HG02852 (cell line): ENCODE data around the gene TIMM10.
A peak's percentile ranks its signal among the peaks of the same experiment; 100 is the strongest.
"Not testable (repeated sequence)": the region's sequence is repeated elsewhere in the genome, so short reads cannot be mapped to it uniquely, and the experiment has no call there.

Experiments used
- ATAC-seq: cut with Tn5 transposase; IDR thresholded peaks from one replicate; pipeline ENCODE4 v1.9.1; 2021; ENCODE audit warnings: mild to moderate bottlenecking, moderate library complexity; ENCODE audit not compliant: unreplicated experiment

The TIMM10 gene

DNA sequence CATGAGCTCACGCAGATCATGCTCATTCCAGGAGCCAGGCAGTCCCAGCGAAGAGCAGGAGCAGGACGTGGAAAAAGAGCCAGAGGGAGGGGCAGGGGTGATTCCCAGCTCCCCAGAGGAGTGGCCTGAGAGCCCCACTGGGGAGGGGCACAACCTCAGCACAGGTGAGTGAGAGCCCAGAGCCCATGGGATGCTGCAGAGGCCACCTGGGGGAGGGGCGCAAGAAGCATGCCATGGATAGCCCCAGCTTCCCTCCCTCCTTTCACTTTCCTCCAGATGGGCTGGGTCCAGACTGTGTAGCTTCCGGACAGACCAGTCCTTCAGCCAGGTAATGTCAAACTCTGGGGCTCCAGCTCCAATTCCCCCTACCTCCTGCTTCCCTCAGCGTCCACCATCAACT lies 13.0 kb upstream of the TIMM10 start:
- no peak for ATAC-seq

DNA sequence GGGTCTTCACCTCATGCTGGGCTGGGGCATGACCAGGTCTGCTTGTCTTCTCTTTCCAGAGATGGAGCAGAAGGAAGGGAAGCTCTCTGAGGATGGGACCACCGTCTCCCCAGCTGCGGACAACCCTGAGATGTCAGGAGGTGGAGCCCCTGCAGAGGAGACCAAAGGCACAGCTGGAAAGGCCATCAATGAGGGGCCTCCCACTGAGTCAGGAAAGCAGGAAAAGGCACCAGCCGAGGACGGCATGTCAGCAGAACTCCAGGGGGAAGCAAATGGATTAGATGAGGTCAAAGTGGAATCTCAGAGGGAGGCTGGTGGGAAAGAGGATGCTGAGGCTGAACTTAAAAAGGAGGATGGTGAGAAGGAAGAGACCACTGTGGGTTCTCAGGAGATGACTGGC lies 12.0 kb upstream of the TIMM10 start:
- no peak for ATAC-seq

- no peak for ATAC-seq
Observed at GRCh38 chr11:57541169-57541568, 10.6 kb upstream of the TIMM10 start.

GRCh38 chr11:57539342-57539741 lies 8.8 kb upstream of the TIMM10 start:
- no peak for ATAC-seq

DNA sequence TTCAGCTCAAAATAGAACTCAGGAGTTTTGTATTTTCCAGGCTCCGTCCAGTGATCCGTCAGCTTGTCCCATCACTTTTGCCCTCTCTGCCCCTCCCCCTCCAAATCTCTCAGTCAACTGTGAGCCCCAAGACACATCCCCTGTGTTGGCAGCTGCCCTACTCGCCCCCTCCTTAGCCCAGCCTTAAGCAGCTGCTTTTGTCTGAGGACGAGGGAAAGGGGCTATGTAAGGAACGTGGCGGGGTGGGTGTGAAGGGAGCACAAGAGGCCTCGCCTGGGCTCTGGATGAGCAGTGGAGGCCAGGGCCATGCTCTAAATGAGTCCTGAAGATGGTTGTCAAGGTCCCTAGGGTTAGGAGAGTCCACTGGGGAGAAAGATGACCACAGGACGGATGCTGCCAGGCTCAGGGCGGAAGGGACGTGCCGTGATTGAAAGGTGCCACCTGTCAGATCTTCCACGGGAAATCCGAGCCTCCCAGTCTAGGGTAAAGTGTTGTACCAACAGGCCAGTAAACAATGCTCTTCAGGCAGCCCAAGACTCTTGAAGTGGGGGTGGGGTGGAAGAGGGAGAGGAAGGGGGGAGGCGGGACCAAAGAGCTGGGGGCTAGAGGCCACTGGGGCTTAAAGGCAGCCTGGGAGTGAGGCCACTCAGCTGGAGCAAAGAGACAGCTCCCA lies 6.5 kb upstream of the TIMM10 start, which contains the start of gene SMTNL1:
Gene SMTNL1, plus strand, starts transcription at position 649 of the 673 bp plus-strand sequence. CDS start 5,048 bp downstream, outside the sequence.
- ATAC-seq, result no peak

DNA sequence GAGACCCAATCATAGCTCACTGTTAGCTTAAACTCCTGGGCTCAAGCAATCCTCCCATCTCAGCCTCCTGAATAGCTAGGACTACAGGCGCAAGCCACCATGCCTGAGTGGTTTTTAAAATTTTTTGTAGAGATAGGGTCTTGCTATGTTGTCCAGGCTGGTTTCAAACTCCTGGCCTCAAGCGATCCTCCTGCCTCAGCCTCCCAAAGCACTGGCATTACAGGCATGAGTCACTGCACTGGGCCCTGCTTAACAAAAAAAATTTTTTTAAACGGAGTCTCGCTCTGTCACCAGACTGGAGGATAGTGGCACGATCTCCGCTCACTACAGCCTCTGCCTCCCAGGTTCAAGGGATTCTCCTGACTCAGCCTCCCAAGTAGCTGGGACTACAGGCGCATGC lies 3.9 kb upstream of the TIMM10 start:
- not testable (repeated sequence) for ATAC-seq

GRCh38 chr11:57530215-57530595 lies 349 bp downstream of the TIMM10 start:
- ATAC-seq, result peak; percentile 10

DNA sequence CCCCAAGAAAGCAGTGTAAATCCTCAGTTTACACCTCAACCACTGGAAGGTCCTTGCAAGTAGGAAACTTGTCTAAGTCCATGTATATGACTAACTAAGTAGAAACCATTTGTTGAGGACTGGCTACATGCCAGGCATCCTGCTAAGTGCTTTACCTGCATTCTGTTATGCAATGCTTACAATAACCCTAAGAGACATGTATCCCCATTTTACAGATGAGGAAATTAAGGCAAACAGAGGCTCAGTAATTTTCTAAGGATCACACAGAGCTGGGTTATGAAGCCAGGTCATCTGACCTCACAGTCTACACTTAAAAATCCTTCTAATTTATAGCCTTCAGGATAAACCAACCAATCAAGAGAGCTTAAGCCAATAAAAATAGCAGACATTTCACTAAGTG lies 1.5 kb downstream of the TIMM10 start:
- no peak for ATAC-seq

GRCh38 chr11:57527056-57527631 lies 3.4 kb downstream of the TIMM10 start:
- ATAC-seq, result no peak

GRCh38 chr11:57523419-57523818 lies 7.1 kb downstream of the TIMM10 start:
- no peak for ATAC-seq

DNA sequence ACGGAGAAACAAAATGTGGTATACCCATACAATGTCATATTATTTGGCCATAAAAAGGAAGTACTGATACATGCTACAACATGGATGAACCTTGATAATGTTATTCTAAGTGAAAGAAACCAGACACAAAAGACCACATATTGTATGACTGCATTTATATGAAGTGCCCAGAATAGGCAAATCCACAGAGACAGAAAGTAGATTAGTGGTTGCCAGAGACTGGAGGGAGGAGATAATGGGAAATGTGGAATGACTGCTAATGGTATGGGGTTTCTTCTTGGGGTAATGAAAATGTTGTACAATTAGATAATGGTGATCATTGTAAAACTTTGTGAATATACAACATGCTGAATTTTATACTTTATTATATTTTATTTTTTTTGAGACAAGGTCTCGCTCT lies 9.4 kb downstream of the TIMM10 start:
- ATAC-seq, result no peak

- no peak for ATAC-seq
Observed at GRCh38 chr11:57516061-57516443, 14.5 kb downstream of the TIMM10 start.

- peak; percentile 56 for ATAC-seq
Observed at GRCh38 chr11:57515332-57516060, 15.1 kb downstream of the TIMM10 start, which contains the start of gene SLC43A1. Gene SLC43A1 (minus strand): TSS chr11:57515702. CDS start chr11:57514111, 1,591 bp downstream.

GRCh38 chr11:57514538-57515331 lies 15.8 kb downstream of the TIMM10 start:
- ATAC-seq, result peak; percentile 40

DNA sequence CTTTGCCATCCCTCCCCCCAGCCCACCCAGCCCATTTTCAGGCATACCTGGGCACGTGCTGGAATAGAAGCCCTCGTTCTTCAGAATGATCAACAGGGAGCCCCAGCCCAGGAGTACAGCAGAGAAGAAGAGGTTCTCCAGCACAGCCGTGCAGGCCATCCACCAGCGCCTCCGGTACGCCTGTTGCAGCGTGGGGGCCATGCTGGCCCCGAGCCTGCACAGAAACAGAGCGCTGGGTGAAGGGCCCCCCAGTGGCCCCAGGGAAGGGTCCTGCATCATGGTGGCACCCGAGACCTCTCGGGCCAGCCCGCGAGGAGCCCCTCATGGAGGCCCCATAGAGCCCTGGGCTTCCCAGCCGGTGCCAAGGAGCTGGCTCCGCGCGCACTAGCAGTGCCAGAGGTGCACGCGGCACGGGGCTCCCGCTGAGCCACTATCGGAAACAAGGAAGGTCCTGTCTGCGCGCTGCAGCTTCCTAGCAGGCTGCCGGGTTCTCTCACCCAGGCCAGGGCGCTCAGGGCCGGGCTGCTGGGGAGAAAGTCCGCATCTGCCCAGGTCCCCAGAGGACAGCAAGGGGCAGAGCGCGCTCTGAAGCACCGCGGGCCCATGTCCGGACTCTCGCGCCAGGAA lies 16.5 kb downstream of the TIMM10 start:
- ATAC-seq, result peak; percentile 38

- ATAC-seq, result no peak
Observed at GRCh38 chr11:57513452-57513795, 17.1 kb downstream of the TIMM10 start.

DNA sequence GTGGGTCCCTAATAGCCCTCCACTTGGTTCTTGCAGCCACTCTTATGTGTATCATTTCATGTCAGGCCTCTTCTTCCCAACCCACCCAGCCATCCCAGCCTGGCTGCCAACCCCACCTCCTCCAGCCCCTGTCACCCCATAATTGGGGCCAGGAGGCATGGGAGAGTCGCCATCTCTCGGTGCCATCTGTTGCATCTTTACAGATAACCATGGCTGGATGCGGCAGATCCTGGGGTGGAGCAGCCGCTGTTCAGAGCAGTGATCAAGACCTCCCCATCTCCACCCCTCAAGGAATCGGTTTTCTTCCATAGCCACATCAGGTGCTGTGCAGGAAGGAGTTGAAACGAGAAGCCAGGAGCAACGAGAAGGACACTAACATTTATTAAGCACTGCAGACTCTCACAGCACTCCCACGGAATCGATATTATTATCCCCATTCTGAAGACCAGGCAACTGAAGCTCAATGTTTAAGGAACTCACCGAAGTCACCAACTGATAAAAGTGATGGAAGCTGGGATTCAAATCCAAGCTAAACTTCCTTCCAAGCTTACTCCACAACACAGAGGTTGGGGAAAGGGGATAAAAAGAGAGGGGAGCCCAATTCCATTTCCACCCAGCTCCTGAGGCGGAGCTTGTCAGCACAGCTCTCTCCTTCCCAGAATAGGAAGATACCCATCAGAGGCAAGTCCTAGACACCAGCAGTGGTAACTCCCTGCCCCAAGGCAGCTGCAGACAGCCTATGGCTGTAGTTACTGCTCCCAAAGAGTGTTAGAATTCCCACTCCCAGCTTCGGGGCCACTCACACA lies 17.7 kb downstream of the TIMM10 start:
- no peak for ATAC-seq

DNA sequence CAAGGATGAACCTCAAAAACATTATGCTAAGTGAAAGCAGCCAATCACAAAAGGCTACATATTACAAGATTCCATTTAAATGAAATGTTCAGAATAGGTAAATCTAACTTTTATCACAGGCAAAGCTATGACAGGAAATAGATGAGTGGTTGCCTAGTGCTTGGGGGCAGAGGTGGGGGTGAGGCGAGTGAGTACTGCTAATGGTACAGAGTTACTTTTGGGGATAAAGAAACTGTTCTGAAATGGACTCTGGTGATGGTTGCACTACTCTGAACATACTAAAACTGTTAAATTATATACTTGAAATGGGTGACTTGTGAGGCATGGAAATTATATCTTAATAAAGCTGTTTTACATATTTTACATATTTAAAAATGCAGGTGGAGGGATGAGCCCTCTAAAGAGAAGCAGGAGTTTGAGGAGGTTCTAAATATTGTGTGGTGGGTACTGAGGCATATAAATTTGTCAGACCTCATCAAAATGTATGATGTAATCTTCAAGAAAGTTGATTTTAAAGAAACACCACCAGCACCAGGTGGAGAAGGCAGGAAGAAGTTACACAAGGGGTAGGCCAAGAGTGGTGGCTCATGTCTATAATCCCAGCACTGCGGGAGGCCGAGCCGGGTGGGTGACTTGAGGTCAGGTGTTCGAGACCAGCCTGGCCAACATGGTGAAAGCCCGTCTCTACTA lies 18.7 kb downstream of the TIMM10 start:
- no peak for ATAC-seq

GRCh38 chr11:57508341-57509170 lies 22.0 kb downstream of the TIMM10 start:
- ATAC-seq, result no peak
